IMR-90 (cell line): ENCODE results near the gene COL20A1. TPM values are rescaled to one million over a fixed set of nuclear protein-coding genes. Genes with fewer than 3 reads are reported as not detected.
A peak's percentile ranks its signal among the peaks of the same experiment; 100 is the strongest.

ENCODE experiments used
- ATAC-seq: fragments of 200-7000 bp; cut with Tn5 transposase; 2 replicates; pipeline ENCODE4 v1.9.1; 2020; ENCODE audit warnings: low read depth, mild to moderate bottlenecking, moderate library complexity
- BruUV-seq: library from RNA; stranded (reverse); fragments of 400-500 nt; replicated peaks from 2 replicates; lab custom pipeline; 2021; lab: Mats Ljungman, UMichigan
- CTCF ChIA-PET: fragments of 300-600 bp; formaldehyde crosslinking; extraction: SDS; loops from one replicate; lab custom pipeline; 2021; ENCODE audit warnings: antibody characterized with exemption; lab: Yijun Ruan, JAX
- POLR2A ChIA-PET: fragments of 300-600 bp; sonication (Branson Sonifier 250); formaldehyde crosslinking; loops from one replicate; lab custom pipeline; 2022; ENCODE audit warnings: antibody characterized with exemption; ENCODE audit not compliant: unreplicated experiment; lab: Charles Lee
- DNase-seq: peaks from one replicate; pipeline ENCODE4 v3.0.0; 2013
- H2AFZ ChIP-seq: replicated peaks from 2 replicates; pipeline ENCODE3; 2013; ENCODE audit warnings: low read length, mild to moderate bottlenecking; ENCODE audit not compliant: poor library complexity
- H2AK5ac ChIP-seq: 2 replicates; pipeline ENCODE4 v1.6.1; 2013; ENCODE audit warnings: low read depth, low read length, inconsistent platforms
- H2AK9ac ChIP-seq: replicated peaks from 2 replicates; pipeline ENCODE3; 2013; ENCODE audit warnings: mild to moderate bottlenecking, low read depth, low read length, moderate library complexity; ENCODE audit not compliant: poor library complexity
- H2BK120ac ChIP-seq: 2 replicates; pipeline ENCODE4 v1.6.1; 2013; ENCODE audit warnings: low read depth, low read length, inconsistent platforms
- H2BK15ac ChIP-seq: 3 replicates; pipeline ENCODE4 v1.6.1; 2013; ENCODE audit warnings: low read depth, low read length, inconsistent platforms
- H2BK20ac ChIP-seq: 2 replicates; pipeline ENCODE4 v1.6.1; 2013; ENCODE audit warnings: low read depth, mild to moderate bottlenecking, inconsistent platforms, low read length, moderate library complexity
- H2BK5ac ChIP-seq: 2 replicates; pipeline ENCODE4 v1.6.1; 2013; ENCODE audit warnings: mild to moderate bottlenecking, low read depth, low read length, inconsistent platforms; ENCODE audit not compliant: poor library complexity, severe bottlenecking
- H3K14ac ChIP-seq: replicated peaks from 2 replicates; pipeline ENCODE4 v1.6.1; 2013; ENCODE audit warnings: low read depth, low read length, inconsistent platforms
- H3K18ac ChIP-seq: 2 replicates; pipeline ENCODE4 v1.6.1; 2013; ENCODE audit warnings: low read depth, low read length, control low read depth
- H3K23ac ChIP-seq: 2 replicates; pipeline ENCODE4 v1.6.1; 2013; ENCODE audit warnings: low read depth, low read length, inconsistent platforms
- H3K27ac ChIP-seq: 2 replicates; pipeline ENCODE4 v1.5.1; 2013; ENCODE audit warnings: mild to moderate bottlenecking, control low read depth, low read length; ENCODE audit not compliant: insufficient read depth
- H3K27me3 ChIP-seq: 2 replicates; pipeline ENCODE4 v1.6.1; 2013; ENCODE audit warnings: low read length; ENCODE audit not compliant: control insufficient read depth, insufficient read depth
- H3K36me3 ChIP-seq: 2 replicates; pipeline ENCODE4 v1.6.1; 2013; ENCODE audit warnings: low read length, mixed read lengths; ENCODE audit not compliant: control insufficient read depth, insufficient read depth
- H3K4ac ChIP-seq: 2 replicates; pipeline ENCODE4 v1.6.1; 2013; ENCODE audit warnings: low read depth, low read length, inconsistent platforms
- H3K4me1 ChIP-seq: 2 replicates; pipeline ENCODE4 v1.6.1; 2013; ENCODE audit warnings: low read length, mixed read lengths; ENCODE audit not compliant: control insufficient read depth, insufficient read depth
- H3K4me2 ChIP-seq: 2 replicates; pipeline ENCODE4 v1.6.1; 2013; ENCODE audit warnings: low read depth, mild to moderate bottlenecking, control low read depth, low read length, moderate library complexity
- H3K4me3 ChIP-seq: 2 replicates; pipeline ENCODE4 v1.5.1; 2013; ENCODE audit warnings: low read depth, mild to moderate bottlenecking, control low read depth, low read length, moderate library complexity; ENCODE audit not compliant: insufficient read depth
- H3K56ac ChIP-seq: 2 replicates; pipeline ENCODE4 v1.6.1; 2013; ENCODE audit warnings: low read length, inconsistent platforms; ENCODE audit not compliant: insufficient read depth; ENCODE audit errors: extremely low read depth
- H3K79me1 ChIP-seq, 2 experiments: 2 replicates each; pipeline ENCODE4 v1.6.1; 2013; ENCODE audit warnings: low read length in 2 of 2, inconsistent platforms in 1 of 2, low read depth in 1 of 2
- H3K9ac ChIP-seq: 2 replicates; pipeline ENCODE4 v1.6.1; 2013; ENCODE audit warnings: low read depth, low read length, control low read depth
- H3K9me1 ChIP-seq: 2 replicates; pipeline ENCODE4 v1.6.1; 2013; ENCODE audit warnings: low read length, inconsistent platforms; ENCODE audit not compliant: insufficient read depth
- H3K9me3 ChIP-seq: 2 replicates; pipeline ENCODE4 v1.6.1; 2013; ENCODE audit warnings: low read length; ENCODE audit not compliant: control insufficient read depth, insufficient read depth
- H4K20me1 ChIP-seq: 2 replicates; pipeline ENCODE4 v1.6.1; 2013; ENCODE audit warnings: low read length, inconsistent platforms; ENCODE audit not compliant: insufficient read depth
- H4K5ac ChIP-seq: 2 replicates; pipeline ENCODE4 v1.6.1; 2013; ENCODE audit warnings: mild to moderate bottlenecking, low read depth, low read length, control low read depth
- H4K8ac ChIP-seq, 2 experiments: 2 replicates each; pipeline ENCODE4 v1.6.1; 2013; ENCODE audit warnings: low read depth in 2 of 2, low read length in 2 of 2, control low read depth in 1 of 2, inconsistent platforms in 1 of 2
- H4K91ac ChIP-seq: 2 replicates; pipeline ENCODE4 v1.6.1; 2013; ENCODE audit warnings: low read depth, low read length, inconsistent platforms; ENCODE audit not compliant: insufficient read depth
- BHLHE40 ChIP-seq: fragments of 150-350 bp; IDR thresholded peaks from 2 replicates; pipeline ENCODE4 v1.6.1; 2016; ENCODE audit warnings: mild to moderate bottlenecking, low read depth, low read length
- CEBPB ChIP-seq: IDR thresholded peaks from 2 replicates; pipeline ENCODE4 v1.6.1; 2012; ENCODE audit warnings: low read depth, low read length, improper control_type of control experiment
- CHD1 ChIP-seq: IDR thresholded peaks from 2 replicates; pipeline ENCODE4 v1.6.1; 2012; ENCODE audit warnings: low read depth, low read length, improper control_type of control experiment
- CTCF ChIP-seq: conservative IDR thresholded peaks from 2 replicates; pipeline ENCODE4 v1.5.1; 2012; ENCODE audit warnings: mild to moderate bottlenecking, low read depth, low read length, improper control_type of control experiment
- MAFK ChIP-seq: IDR thresholded peaks from 2 replicates; pipeline ENCODE4 v1.6.1; 2012; ENCODE audit warnings: low read depth, low read length, improper control_type of control experiment
- MAZ ChIP-seq: IDR thresholded peaks from 2 replicates; pipeline ENCODE4 v1.6.1; 2012; ENCODE audit warnings: low read depth, mild to moderate bottlenecking, low read length, improper control_type of control experiment, moderate library complexity, borderline replicate concordance
- MXI1 ChIP-seq: IDR thresholded peaks from 2 replicates; pipeline ENCODE4 v1.6.1; 2012; ENCODE audit warnings: low read depth, mild to moderate bottlenecking, low read length, moderate library complexity, borderline replicate concordance
- NFE2L2 ChIP-seq: fragments of 150-350 bp; IDR thresholded peaks from 2 replicates; pipeline ENCODE4 v1.6.1; 2016; ENCODE audit warnings: low read depth, mild to moderate bottlenecking, low read length
- POLR2A ChIP-seq: IDR thresholded peaks from 2 replicates; pipeline ENCODE4 v1.6.1; 2012; ENCODE audit warnings: mild to moderate bottlenecking, low read depth, low read length
- RAD21 ChIP-seq: IDR thresholded peaks from 2 replicates; pipeline ENCODE4 v1.6.1; 2012; ENCODE audit warnings: low read length, improper control_type of control experiment
- RCOR1 ChIP-seq: IDR thresholded peaks from 2 replicates; pipeline ENCODE4 v1.6.1; 2012; ENCODE audit warnings: mild to moderate bottlenecking, low read length, improper control_type of control experiment; ENCODE audit not compliant: insufficient replicate concordance
- RFX5 ChIP-seq: IDR thresholded peaks from 2 replicates; pipeline ENCODE4 v1.8.0; 2012; ENCODE audit warnings: low read depth, mild to moderate bottlenecking, low read length, moderate library complexity
- SMC3 ChIP-seq: fragments of 150-350 bp; IDR thresholded peaks from 2 replicates; pipeline ENCODE4 v1.6.1; 2016; ENCODE audit warnings: low read depth, mild to moderate bottlenecking, antibody characterized with exemption, low read length, moderate library complexity
- WGBS, 2 experiments: methylation state at CpG; one replicate each; pipeline versions ENCODE4 v1.1.5 to v1.1.7; 2013; ENCODE audit warnings: missing lambda C conversion rate in 2 of 2; ENCODE audit not compliant: insufficient read length in 1 of 2; ENCODE audit errors: extremely low coverage in 2 of 2; 5-methylcytosine and 5-hydroxymethylcytosine counted together
- dilution Hi-C: fragments of 300-500 bp; cut with HindIII; formaldehyde crosslinking; loops from one replicate; pipeline ENCODE4 v1.14.3; 2018; ENCODE audit warnings: low sequenced_read_pairs; ENCODE audit not compliant: unreplicated experiment
- in situ Hi-C: fragments of 300-500 bp; cut with MboI; formaldehyde crosslinking; loops from 3 replicates; pipeline ENCODE4 v1.14.3; 2019; ENCODE audit warnings: low sequenced_read_pairs, inconsistent platforms, mixed read lengths
- intact Hi-C: fragments of 100-400 bp; cut with micrococcal nuclease; formaldehyde crosslinking; loops from 2 replicates; pipeline ENCODE4 v1.10.0; 2022
- polyA plus RNA-seq, 3 experiments: library from polyadenylated mRNA; depleted of rRNA; stranded (reverse); fragments of >200 nt; gene quantifications; 2 replicates each; pipeline ENCODE4 v1.2.3, GENCODE V29; 2012; ENCODE audit warnings: low replicate concordance in 1 of 3
- total RNA-seq: library from RNA; depleted of rRNA; stranded (reverse); fragments of >200 nt; gene quantifications from 2 replicates; pipeline ENCODE4 v1.2.3, GENCODE V29; 2012
- TF ChIP-seq, protein P1 (sequence below): fragments of 150-350 bp; IDR thresholded peaks from 2 replicates; pipeline ENCODE4 v1.6.1; 2017; ENCODE audit warnings: mild to moderate bottlenecking, antibody characterized with exemption, low read length, low read depth
- TF ChIP-seq, protein P2 (sequence below): fragments of 150-350 bp; IDR thresholded peaks from 2 replicates; pipeline ENCODE4 v1.6.1; 2016; ENCODE audit warnings: low read depth, mild to moderate bottlenecking, low read length, moderate library complexity, borderline replicate concordance

Gene COL20A1
- total and polyA plus RNA-seq, 2 of the 4 experiments (the other 2 are of a cell fraction), result not detected

- no CpG with 5 or more reads among the region's 79 CpGs for WGBS, 2 experiments
- no peak within 1 kb of the TSS for H3K4ac ChIP-seq
- ChIA-PET POLR2A (no interaction called here), CTCF (no interaction called here)
- no peak within 1 kb of the TSS for H2BK120ac ChIP-seq
- no peaks in the 10 kb centered on the region for H3K36me3 ChIP-seq
- no peak within 1 kb of the TSS for H2AK9ac ChIP-seq
- no peak within 1 kb of the TSS for H3K18ac ChIP-seq
- H4K91ac ChIP-seq, result no peak within 1 kb of the TSS
- TF ChIP-seq, protein P1, sequence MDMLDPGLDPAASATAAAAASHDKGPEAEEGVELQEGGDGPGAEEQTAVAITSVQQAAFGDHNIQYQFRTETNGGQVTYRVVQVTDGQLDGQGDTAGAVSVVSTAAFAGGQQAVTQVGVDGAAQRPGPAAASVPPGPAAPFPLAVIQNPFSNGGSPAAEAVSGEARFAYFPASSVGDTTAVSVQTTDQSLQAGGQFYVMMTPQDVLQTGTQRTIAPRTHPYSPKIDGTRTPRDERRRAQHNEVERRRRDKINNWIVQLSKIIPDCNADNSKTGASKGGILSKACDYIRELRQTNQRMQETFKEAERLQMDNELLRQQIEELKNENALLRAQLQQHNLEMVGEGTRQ, result no peak
- TF ChIP-seq, protein P2, sequence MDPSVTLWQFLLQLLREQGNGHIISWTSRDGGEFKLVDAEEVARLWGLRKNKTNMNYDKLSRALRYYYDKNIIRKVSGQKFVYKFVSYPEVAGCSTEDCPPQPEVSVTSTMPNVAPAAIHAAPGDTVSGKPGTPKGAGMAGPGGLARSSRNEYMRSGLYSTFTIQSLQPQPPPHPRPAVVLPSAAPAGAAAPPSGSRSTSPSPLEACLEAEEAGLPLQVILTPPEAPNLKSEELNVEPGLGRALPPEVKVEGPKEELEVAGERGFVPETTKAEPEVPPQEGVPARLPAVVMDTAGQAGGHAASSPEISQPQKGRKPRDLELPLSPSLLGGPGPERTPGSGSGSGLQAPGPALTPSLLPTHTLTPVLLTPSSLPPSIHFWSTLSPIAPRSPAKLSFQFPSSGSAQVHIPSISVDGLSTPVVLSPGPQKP, result no peak
- TF ChIP-seq MAZ (no peak), MAFK (no peak), CTCF (no peak), SMC3 (no peak), POLR2A (no peak), CHD1 (no peak), RFX5 (no peak), BHLHE40 (no peak), CEBPB (no peak), RAD21 (no peak), NFE2L2 (no peak), RCOR1 (no peak), MXI1 (no peak)
- H2BK20ac ChIP-seq, result no peak within 1 kb of the TSS
- peaks cover 36% of the 10 kb centered on the region for H3K27me3 ChIP-seq
- intact Hi-C loops (no loop called here), dilution Hi-C loops (no loop called here), in situ Hi-C loops (no loop called here)
- H3K4me2 ChIP-seq, result no peak within 1 kb of the TSS
- no peak within 1 kb of the TSS for H4K5ac ChIP-seq
- H3K4me1 ChIP-seq, result no peaks in the 10 kb centered on the region
- no peaks in the 10 kb centered on the region for H3K79me1 ChIP-seq
- DNase-seq (no peak), ATAC-seq (no peak)
- H3K27ac ChIP-seq, result no peak within 1 kb of the TSS
- no peak within 1 kb of the TSS for H3K9ac ChIP-seq
- H3K56ac ChIP-seq, result no peak within 1 kb of the TSS
- no peak within 1 kb of the TSS for H4K8ac ChIP-seq
- H2AK5ac ChIP-seq, result no peak within 1 kb of the TSS
- no peaks in the 10 kb centered on the region for H4K20me1 ChIP-seq
- BruUV-seq, result no TSS peak
- H3K9me3 ChIP-seq, result no peaks in the 10 kb centered on the region
- no peak within 1 kb of the TSS for H3K4me3 ChIP-seq
- H2BK5ac ChIP-seq, result no peak within 1 kb of the TSS
- no peak within 1 kb of the TSS for H3K23ac ChIP-seq
- no peaks in the 10 kb centered on the region for H3K9me1 ChIP-seq
- no peak within 1 kb of the TSS for H2BK15ac ChIP-seq
- peak within 1 kb of the TSS; percentile 21 for H2AFZ ChIP-seq
- no peak within 1 kb of the TSS for H3K14ac ChIP-seq
Measured at GRCh38 chr20:63360850-63361518, 68.0 kb downstream of the COL20A1 start, which contains the start of gene CHRNA4. Gene CHRNA4 (minus strand): TSS chr20:63361349. CDS start chr20:63361165, 184 bp downstream.
